GM19395 (cell line): ENCODE measurements around the gene FCHO1.

ENCODE experiments used
- ATAC-seq: cut with Tn5 transposase; IDR thresholded peaks from one replicate; pipeline ENCODE4 v1.9.1; 2021; ENCODE audit warnings: mild to moderate bottlenecking, moderate library complexity; ENCODE audit not compliant: unreplicated experiment

Gene FCHO1

GRCh38 chr19:17824339-17824738 lies 73.1 kb downstream of the FCHO1 start:
- no peak for ATAC-seq

GRCh38 chr19:17826508-17827056 lies 75.3 kb downstream of the FCHO1 start:
- ATAC-seq: no peak

DNA sequence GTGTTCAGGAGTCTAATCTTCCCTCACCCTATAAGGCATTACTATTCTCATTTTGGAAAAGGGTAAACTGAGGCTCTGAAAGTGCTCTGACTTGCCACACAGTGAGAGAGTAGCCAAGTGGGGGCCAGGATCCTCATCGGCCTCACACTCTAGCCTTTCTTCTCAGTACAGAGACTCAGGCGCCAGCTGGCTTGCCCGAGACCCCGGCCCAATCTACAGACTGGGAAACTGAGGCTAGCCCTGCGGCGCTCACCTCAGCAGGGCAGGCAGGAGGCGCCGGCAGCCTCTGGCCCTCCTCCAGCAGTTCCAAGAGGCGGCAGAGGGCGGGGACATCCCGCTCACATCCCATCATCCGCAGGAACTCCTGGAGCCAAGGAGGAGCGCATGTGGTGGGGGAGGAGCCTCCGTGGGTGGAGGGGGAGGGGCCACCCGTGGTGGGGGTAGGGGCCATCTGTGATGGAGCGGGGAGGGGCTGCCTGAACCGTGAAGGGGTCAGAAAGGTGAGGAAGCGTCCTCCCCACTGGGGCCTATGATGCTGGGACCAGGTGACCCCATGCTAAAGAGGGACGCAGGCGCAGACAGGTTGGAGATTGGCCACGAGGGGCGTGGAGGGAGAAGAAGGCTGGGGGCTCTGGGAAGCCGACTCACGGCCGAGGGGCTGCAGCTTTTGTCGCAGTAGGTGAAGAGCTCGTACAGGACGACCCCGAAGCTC lies 78.7 kb downstream of the FCHO1 start:
- ATAC-seq: no peak

GRCh38 chr19:17830567-17831418 lies 79.5 kb downstream of the FCHO1 start:
- ATAC-seq: no peak

- ATAC-seq: no peak
These were observed 80.2 kb downstream of the FCHO1 start for GRCh38 chr19:17831419-17831888.

- ATAC-seq: no peak
These were observed 81.3 kb downstream of the FCHO1 start for GRCh38 chr19:17832443-17833208.

DNA sequence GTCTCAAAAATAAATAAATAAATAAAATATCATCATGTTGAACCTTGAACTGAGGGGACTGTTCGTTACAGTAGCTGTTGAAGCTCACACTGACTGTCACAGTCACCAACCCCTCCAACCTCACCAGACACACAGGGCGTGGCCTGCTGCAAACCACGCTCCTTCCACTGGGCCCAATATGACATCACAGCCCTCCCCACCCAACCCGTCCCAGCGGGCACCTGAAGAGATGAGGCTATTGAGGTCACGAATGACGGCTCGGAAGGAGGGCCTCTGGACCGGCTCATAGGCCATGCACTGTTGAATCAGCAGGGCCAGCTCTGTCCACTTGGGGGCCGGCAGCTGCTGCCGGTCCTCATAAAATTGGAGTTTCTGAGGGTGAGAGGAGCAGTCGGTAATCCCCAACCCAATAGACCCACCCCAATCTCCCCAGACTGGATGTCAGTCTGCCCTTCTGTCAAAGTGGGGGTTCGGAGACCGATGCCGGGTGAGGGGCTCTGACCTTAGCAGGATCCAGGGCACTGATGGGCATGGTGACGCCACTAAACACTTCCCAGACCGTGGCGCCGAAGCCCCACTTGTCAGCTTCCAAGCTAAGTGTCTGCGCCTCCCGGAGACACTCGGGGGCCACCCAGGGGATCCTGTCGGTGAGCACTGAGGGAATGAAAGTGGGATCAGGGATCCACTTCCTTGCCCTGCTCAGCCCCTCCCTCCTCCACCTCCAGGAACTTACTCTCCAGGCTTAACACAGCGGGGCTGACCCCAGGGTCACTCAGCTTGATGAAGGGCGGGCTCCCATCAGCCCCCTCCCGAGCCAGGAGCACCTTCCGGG lies 83.3 kb downstream of the FCHO1 start:
- ATAC-seq: no peak

- no peak for ATAC-seq
These were observed 84.1 kb downstream of the FCHO1 start for GRCh38 chr19:17835182-17836006.

DNA sequence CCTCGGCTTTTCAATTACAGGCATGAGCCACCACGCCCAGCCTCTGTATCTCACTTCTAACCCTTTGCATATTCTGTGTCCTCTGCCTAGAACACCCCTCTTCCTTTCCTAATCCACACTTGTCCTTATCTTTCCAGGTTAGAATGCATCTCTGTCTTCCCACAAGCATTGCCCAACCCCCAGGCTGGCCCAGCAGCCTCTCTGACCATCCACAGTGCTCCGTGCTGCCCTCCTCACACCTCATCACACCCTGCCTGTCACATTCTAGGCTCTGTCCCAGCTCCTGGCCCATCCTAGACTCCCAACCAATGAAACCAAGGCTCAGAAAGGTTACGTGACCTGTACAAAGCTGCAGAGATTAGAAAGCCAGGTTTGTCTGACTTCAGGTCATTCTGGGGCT lies 85.3 kb downstream of the FCHO1 start:
- ATAC-seq: no peak

GRCh38 chr19:17837972-17838371 lies 86.7 kb downstream of the FCHO1 start:
- ATAC-seq: no peak
